GM04504 (cell line): ENCODE data around the gene PPP1R3E.

ENCODE experiments used
- DNase-seq: peaks from one replicate; pipeline ENCODE4 v3.0.0-alpha.2; 2012; ENCODE audit warnings: low read depth

The PPP1R3E gene

DNA sequence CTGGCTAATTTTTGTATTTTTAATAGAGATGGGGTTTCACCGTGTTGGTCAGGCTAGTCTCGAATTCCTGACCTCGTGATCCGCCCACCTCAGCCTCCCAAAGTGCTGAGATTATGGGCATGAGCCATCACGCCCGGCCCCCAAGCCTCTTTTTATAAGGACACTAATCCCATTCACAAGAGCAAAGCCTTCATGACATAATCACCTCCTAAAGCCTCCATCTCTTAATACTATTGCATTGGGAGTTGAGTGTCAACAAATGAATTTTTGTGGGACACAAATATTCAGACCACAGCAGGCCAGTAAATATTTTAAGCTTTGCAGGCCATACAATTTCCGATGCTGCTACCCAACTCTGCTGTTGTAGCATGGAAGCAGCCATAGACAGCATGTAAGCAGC lies 54.1 kb downstream of the PPP1R3E start:
- DNase-seq, result no peak
